ENCODE data around the gene NRGN. TPM values are rescaled to one million over a fixed set of nuclear protein-coding genes. Genes with fewer than 3 reads are reported as not detected.

The NRGN gene
- total RNA-seq, 1 experiment from 2014 or later = 15.5 TPM

DNA sequence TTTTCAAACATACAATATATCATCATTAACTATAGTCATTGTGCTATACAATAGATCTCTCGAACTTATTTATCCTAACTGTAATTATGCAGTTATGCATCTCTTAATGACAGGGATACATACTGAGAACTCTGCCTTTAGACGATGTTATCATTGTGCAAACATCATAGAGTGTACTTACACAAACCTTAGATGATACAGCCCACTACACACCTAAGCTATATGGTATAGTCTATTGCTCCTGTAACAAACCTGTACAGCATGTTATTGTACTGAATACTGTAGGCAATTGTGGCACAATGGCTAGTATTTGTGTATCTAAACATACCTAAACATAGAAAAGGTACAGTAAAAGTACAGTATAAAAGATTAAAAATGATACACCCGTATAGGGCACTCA is 27.4 kb upstream of the NRGN start:
- ATAC-seq (peak; percentile 65), DNase-seq (peak; percentile 8)
- Histone ChIP-seq H2AFZ (ENCODE audit: low read length) (no peak overlapping the region), H3K4me1 (ENCODE audit: insufficient read depth, low read length) (peaks cover 1% of the 10 kb centered on the region), H3K36me3 (ENCODE audit: low read depth, low read length) (no peaks in the 10 kb centered on the region), H3F3A (ENCODE audit: low read length, unreplicated experiment) (no peaks in the 10 kb centered on the region), H3K79me2 (ENCODE audit: low read length) (no peaks in the 10 kb centered on the region), H3K9me2 (replicated peaks; ENCODE audit: low read length) (0 out of 2 replicates have a peak, but pooled peaks cover 4% of the 10 kb centered on the region), H3K9ac (ENCODE audit: low read length) (no peak overlapping the region), H3K4me3 (ENCODE audit: low read length) (no peak overlapping the region), H3K4me2 (ENCODE audit: low read length) (no peak overlapping the region), H4K20me1 (ENCODE audit: low read length) (no peaks in the 10 kb centered on the region), H3K9me3 (ENCODE audit: low read length) (no peaks in the 10 kb centered on the region), H3K27ac (ENCODE audit: low read length) (no peak overlapping the region), H3K27me3 (ENCODE audit: low read length) (no peaks in the 10 kb centered on the region)
- intact Hi-C loops (cut with micrococcal nuclease) = no loop called here
- POLR2A ChIA-PET (ENCODE audit: unreplicated experiment) = no interaction called here
- CTCF ChIA-PET = no interaction called here
- BruUV-seq (replicated peaks) = no TSS peak
- TF ChIP-seq EZH2 (IDR thresholded peaks at IDR 0.05; ENCODE audit: low read length, unreplicated experiment) = no peak

DNA sequence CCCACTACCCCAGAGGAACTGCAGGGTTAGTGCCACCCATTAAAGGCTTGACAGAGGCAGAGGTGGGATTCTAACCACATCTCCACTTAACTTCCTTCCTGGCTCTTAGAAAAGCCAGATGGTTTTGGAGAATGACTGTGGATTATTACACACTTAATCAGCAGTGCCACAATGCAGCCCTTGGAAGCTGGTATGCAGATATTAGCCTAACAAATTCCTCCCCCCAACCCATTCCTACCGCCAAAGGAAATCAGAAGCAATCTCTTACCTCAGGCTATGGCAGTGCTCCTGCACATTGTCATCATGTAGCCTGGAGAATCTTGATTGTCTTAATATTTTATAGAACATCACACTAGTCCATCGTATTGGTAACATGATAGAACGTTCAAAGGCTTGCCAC is 23.2 kb upstream of the NRGN start:
- BruUV-seq (replicated peaks) = no TSS peak
- Histone ChIP-seq H3K9me2 (replicated peaks; ENCODE audit: low read length) (no peaks in the 10 kb centered on the region), H3K27me3 (ENCODE audit: low read length) (peaks cover 3% of the 10 kb centered on the region; the same call in 1 of the 2 replicates), H2AFZ (ENCODE audit: low read length) (no peak overlapping the region), H3K4me3 (ENCODE audit: low read length) (no peak overlapping the region), H3K4me2 (ENCODE audit: low read length) (no peak overlapping the region), H3K9ac (ENCODE audit: low read length) (no peak overlapping the region), H3K27ac (ENCODE audit: low read length) (no peak overlapping the region), H3F3A (ENCODE audit: low read length, unreplicated experiment) (no peaks in the 10 kb centered on the region), H3K4me1 (ENCODE audit: insufficient read depth, low read length) (peaks cover 9% of the 10 kb centered on the region), H3K79me2 (ENCODE audit: low read length) (no peaks in the 10 kb centered on the region), H3K9me3 (ENCODE audit: low read length) (no peaks in the 10 kb centered on the region), H3K36me3 (ENCODE audit: low read depth, low read length) (no peaks in the 10 kb centered on the region), H4K20me1 (ENCODE audit: low read length) (no peaks in the 10 kb centered on the region)
- ATAC-seq (no peak), DNase-seq (peak; percentile 30)
- ChIA-PET CTCF (no interaction called here), POLR2A (ENCODE audit: unreplicated experiment) (no interaction called here)
- TF ChIP-seq EZH2 (IDR thresholded peaks at IDR 0.05; ENCODE audit: low read length, unreplicated experiment) (no peak), EZH2phosphoT487 (IDR thresholded peaks at IDR 0.05; ENCODE audit: borderline replicate concordance, low read length) (no peak)
- TF ChIP-seq, protein P1, sequence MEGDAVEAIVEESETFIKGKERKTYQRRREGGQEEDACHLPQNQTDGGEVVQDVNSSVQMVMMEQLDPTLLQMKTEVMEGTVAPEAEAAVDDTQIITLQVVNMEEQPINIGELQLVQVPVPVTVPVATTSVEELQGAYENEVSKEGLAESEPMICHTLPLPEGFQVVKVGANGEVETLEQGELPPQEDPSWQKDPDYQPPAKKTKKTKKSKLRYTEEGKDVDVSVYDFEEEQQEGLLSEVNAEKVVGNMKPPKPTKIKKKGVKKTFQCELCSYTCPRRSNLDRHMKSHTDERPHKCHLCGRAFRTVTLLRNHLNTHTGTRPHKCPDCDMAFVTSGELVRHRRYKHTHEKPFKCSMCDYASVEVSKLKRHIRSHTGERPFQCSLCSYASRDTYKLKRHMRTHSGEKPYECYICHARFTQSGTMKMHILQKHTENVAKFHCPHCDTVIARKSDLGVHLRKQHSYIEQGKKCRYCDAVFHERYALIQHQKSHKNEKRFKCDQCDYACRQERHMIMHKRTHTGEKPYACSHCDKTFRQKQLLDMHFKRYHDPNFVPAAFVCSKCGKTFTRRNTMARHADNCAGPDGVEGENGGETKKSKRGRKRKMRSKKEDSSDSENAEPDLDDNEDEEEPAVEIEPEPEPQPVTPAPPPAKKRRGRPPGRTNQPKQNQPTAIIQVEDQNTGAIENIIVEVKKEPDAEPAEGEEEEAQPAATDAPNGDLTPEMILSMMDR (conservative IDR thresholded peaks at IDR 0.05; ENCODE audit: low read depth, low read length) = no peak
- intact Hi-C loops (cut with micrococcal nuclease) = no loop called here

DNA sequence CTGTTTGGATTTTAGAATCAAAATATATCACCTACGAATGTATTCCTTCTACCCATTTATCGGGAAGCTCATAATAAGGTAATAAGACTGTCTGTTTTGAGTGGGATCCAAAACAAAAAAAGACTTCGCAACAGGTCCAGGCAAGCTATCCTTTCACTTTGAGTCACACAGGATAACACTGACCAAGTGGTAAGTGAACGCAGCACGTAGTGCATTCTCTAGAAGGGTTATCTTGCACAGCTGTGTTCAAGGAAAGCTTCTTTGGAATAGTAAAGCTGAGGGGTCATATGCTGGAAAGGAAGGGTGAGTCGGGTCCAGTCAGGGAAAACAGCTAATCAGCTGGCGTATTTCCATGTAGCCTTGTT is 22.3 kb upstream of the NRGN start:
- Histone ChIP-seq H3K27me3 (ENCODE audit: low read length) (peaks cover 3% of the 10 kb centered on the region; the same call in 1 of the 2 replicates), H3K9ac (ENCODE audit: low read length) (no peak overlapping the region), H3K27ac (ENCODE audit: low read length) (no peak overlapping the region), H2AFZ (ENCODE audit: low read length) (peak overlapping the region; percentile 92), H3K79me2 (ENCODE audit: low read length) (no peaks in the 10 kb centered on the region), H3K4me2 (ENCODE audit: low read length) (peak overlapping the region; percentile 98), H3K4me3 (ENCODE audit: low read length) (peak overlapping the region; percentile 72), H3F3A (ENCODE audit: low read length, unreplicated experiment) (no peaks in the 10 kb centered on the region), H3K36me3 (ENCODE audit: low read depth, low read length) (no peaks in the 10 kb centered on the region), H3K4me1 (ENCODE audit: insufficient read depth, low read length) (peaks cover 9% of the 10 kb centered on the region), H3K9me2 (replicated peaks; ENCODE audit: low read length) (no peaks in the 10 kb centered on the region), H4K20me1 (ENCODE audit: low read length) (no peaks in the 10 kb centered on the region), H3K9me3 (ENCODE audit: low read length) (no peaks in the 10 kb centered on the region)
- POLR2A ChIA-PET (ENCODE audit: unreplicated experiment) = no interaction called here
- BruUV-seq (replicated peaks) = no TSS peak
- DNase-seq (peak; percentile 11), ATAC-seq (peak; percentile 19)
- CTCF ChIA-PET = no interaction called here
- intact Hi-C loops (cut with micrococcal nuclease) = no loop called here
- TF ChIP-seq, protein P1 (conservative IDR thresholded peaks at IDR 0.05; ENCODE audit: low read depth, low read length) = no peak
- no peak for TF ChIP-seq EZH2 (IDR thresholded peaks at IDR 0.05; ENCODE audit: low read length, unreplicated experiment)
- TF ChIP-seq EZH2phosphoT487 (IDR thresholded peaks at IDR 0.05; ENCODE audit: borderline replicate concordance, low read length) = no peak

Measured in PC-3 (cell line).